ENCODE results near the gene PNMA8A. TPM values are rescaled to one million over a fixed set of nuclear protein-coding genes. Genes with fewer than 3 reads are reported as not detected.

PNMA8A gene
- total RNA-seq, 1 donor from 2014 or later: 11.8 TPM

- no peaks in the 10 kb centered on the region for H3K27me3 ChIP-seq (ENCODE audit: control insufficient read depth, insufficient read depth, low read length)
- no peaks in the 10 kb centered on the region for H3K36me3 ChIP-seq (ENCODE audit: control insufficient read depth, insufficient read depth, low read length)
- TF ChIP-seq, protein P1, sequence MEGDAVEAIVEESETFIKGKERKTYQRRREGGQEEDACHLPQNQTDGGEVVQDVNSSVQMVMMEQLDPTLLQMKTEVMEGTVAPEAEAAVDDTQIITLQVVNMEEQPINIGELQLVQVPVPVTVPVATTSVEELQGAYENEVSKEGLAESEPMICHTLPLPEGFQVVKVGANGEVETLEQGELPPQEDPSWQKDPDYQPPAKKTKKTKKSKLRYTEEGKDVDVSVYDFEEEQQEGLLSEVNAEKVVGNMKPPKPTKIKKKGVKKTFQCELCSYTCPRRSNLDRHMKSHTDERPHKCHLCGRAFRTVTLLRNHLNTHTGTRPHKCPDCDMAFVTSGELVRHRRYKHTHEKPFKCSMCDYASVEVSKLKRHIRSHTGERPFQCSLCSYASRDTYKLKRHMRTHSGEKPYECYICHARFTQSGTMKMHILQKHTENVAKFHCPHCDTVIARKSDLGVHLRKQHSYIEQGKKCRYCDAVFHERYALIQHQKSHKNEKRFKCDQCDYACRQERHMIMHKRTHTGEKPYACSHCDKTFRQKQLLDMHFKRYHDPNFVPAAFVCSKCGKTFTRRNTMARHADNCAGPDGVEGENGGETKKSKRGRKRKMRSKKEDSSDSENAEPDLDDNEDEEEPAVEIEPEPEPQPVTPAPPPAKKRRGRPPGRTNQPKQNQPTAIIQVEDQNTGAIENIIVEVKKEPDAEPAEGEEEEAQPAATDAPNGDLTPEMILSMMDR (IDR thresholded peaks at IDR 0.05; ENCODE audit: insufficient read depth, low read length, poor library complexity, severe bottlenecking): no peak
- DNase-seq (ENCODE audit: low read depth): no peak
- H3K4me3 ChIP-seq (ENCODE audit: low read depth, low read length): no peak overlapping the region
These were observed 987 bp downstream of the PNMA8A start for GRCh38 chr19:46470376-46470775.

GRCh38 chr19:46469541-46470185 is 1.7 kb downstream of the PNMA8A start:
- Histone ChIP-seq H3K4me3 (ENCODE audit: low read depth, low read length) (no peak overlapping the region), H3K27me3 (ENCODE audit: control insufficient read depth, insufficient read depth, low read length) (no peaks in the 10 kb centered on the region), H3K36me3 (ENCODE audit: control insufficient read depth, insufficient read depth, low read length) (no peaks in the 10 kb centered on the region)
- no peak for DNase-seq (ENCODE audit: low read depth)
- TF ChIP-seq, protein P1 (IDR thresholded peaks at IDR 0.05; ENCODE audit: insufficient read depth, low read length, poor library complexity, severe bottlenecking): no peak

- no peak overlapping the region for H3K4me3 ChIP-seq (ENCODE audit: low read depth, low read length)
- no peak for DNase-seq (ENCODE audit: low read depth)
- TF ChIP-seq, protein P1 (IDR thresholded peaks at IDR 0.05; ENCODE audit: insufficient read depth, low read length, poor library complexity, severe bottlenecking): no peak
- H3K36me3 ChIP-seq (ENCODE audit: control insufficient read depth, insufficient read depth, low read length): no peaks in the 10 kb centered on the region
- no peaks in the 10 kb centered on the region for H3K27me3 ChIP-seq (ENCODE audit: control insufficient read depth, insufficient read depth, low read length)
These were observed 4.7 kb downstream of the PNMA8A start for GRCh38 chr19:46466536-46467196.

DNA sequence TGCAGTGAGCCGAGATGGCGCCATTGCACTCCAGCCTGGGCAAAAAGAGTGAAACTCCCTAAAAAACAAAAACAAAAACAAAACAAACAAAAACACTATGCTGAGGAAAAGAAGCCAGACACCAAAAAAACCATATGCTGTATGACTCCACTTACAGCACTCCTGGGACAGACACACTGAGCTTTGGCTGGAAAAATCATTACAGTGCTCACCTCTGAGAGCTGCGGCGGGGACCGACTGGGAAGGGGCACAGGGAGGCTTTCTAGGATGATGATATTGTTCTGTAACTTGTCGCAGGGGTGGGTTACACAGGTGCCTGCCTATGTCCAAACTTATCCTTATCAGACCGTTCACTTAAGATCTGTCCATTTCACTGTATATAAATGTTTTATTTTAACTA is 7.8 kb downstream of the PNMA8A start:
- Histone ChIP-seq H3K4me3 (ENCODE audit: low read depth, low read length) (no peak overlapping the region), H3K27me3 (ENCODE audit: control insufficient read depth, insufficient read depth, low read length) (no peaks in the 10 kb centered on the region), H3K36me3 (ENCODE audit: control insufficient read depth, insufficient read depth, low read length) (no peaks in the 10 kb centered on the region)
- no peak for DNase-seq (ENCODE audit: low read depth)
- TF ChIP-seq, protein P1 (IDR thresholded peaks at IDR 0.05; ENCODE audit: insufficient read depth, low read length, poor library complexity, severe bottlenecking): no peak

DNA sequence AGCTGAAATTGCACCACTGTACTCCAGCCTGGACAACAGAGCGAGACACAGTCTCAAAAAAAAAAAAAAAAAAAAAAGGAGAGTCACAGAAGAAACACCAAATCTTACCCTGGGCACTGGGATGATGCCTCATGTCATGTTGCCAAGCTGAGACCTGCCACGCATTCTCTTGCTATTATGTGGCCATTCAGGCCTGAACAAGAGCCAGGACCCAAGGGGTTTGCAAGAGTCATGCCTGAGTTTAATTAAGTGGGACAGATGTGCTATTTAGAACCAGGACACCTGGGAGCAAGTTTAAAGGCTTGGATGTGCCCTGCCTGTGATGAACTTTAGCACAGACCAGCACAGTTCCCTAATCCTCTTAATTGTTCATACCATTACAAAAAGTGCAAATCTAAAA is 9.8 kb downstream of the PNMA8A start:
- DNase-seq (ENCODE audit: low read depth): no peak
- TF ChIP-seq, protein P1 (IDR thresholded peaks at IDR 0.05; ENCODE audit: insufficient read depth, low read length, poor library complexity, severe bottlenecking): no peak

More for the DNA sequence above, 9.8 kb downstream of the PNMA8A start:
- H3K36me3 ChIP-seq (ENCODE audit: control insufficient read depth, insufficient read depth, low read length): no peaks in the 10 kb centered on the region
- no peak overlapping the region for H3K4me3 ChIP-seq (ENCODE audit: low read depth, low read length)
- no peaks in the 10 kb centered on the region for H3K27me3 ChIP-seq (ENCODE audit: control insufficient read depth, insufficient read depth, low read length)
